DND-41 (cell line): Measurements from ENCODE around the gene AP1M2.
A peak's percentile ranks its signal among the peaks of the same experiment; 100 is the strongest.

Experiments
- ATAC-seq: fragments of 200-7000 bp; cut with Tn5 transposase; 3 replicates; pipeline ENCODE4 v1.9.1; 2021; ENCODE audit warnings: low read depth; ENCODE audit not compliant: insufficient read depth
- DNase-seq: peaks from one replicate; pipeline ENCODE4 v3.0.0-alpha.2; 2020
- H2AFZ ChIP-seq: 2 replicates; pipeline ENCODE4 v1.6.0; 2012; ENCODE audit warnings: low read depth, low read length
- H3K27ac ChIP-seq: 2 replicates; pipeline ENCODE4 v1.5.1; 2012; ENCODE audit warnings: low read length, inconsistent platforms
- H3K27me3 ChIP-seq: fragments of 200-600 bp; sonication (generic); 2 replicates; pipeline ENCODE4 v1.6.0; 2012; ENCODE audit warnings: low read length, mild to moderate bottlenecking, inconsistent platforms; ENCODE audit not compliant: insufficient read depth, poor library complexity
- H3K36me3 ChIP-seq: 2 replicates; pipeline ENCODE4 v1.5.1; 2012; ENCODE audit warnings: low read length, inconsistent platforms; ENCODE audit not compliant: insufficient read depth
- H3K4me1 ChIP-seq: 2 replicates; pipeline ENCODE4 v1.5.1; 2012; ENCODE audit warnings: mild to moderate bottlenecking, low read length; ENCODE audit not compliant: insufficient read depth
- H3K4me2 ChIP-seq: 2 replicates; pipeline ENCODE4 v1.6.0; 2012; ENCODE audit warnings: mild to moderate bottlenecking, moderate library complexity, low read length, inconsistent platforms; ENCODE audit not compliant: insufficient read depth
- H3K4me3 ChIP-seq, 2 experiments: fragments of 200-600 bp in 1 of 2; shearing (Covaris generic) in 1 of 2; 2 replicates each; pipeline ENCODE4 v1.5.1; 2012 to 2016; ENCODE audit warnings: inconsistent platforms in 2 of 2, low read length in 2 of 2, mild to moderate bottlenecking in 2 of 2, low read depth in 1 of 2, moderate library complexity in 1 of 2
- H3K79me2 ChIP-seq: 2 replicates; pipeline ENCODE4 v1.6.0; 2012; ENCODE audit warnings: low read length, inconsistent platforms; ENCODE audit not compliant: insufficient read depth
- H3K9ac ChIP-seq: 2 replicates; pipeline ENCODE4 v1.6.0; 2012; ENCODE audit warnings: low read depth, mild to moderate bottlenecking, inconsistent platforms, low read length, moderate library complexity
- H3K9me3 ChIP-seq: 2 replicates; pipeline ENCODE4 v1.5.1; 2012; ENCODE audit warnings: low read length, moderate library complexity, mild to moderate bottlenecking, inconsistent platforms; ENCODE audit not compliant: insufficient read depth, severe bottlenecking
- H4K20me1 ChIP-seq: 2 replicates; pipeline ENCODE4 v1.6.0; 2012; ENCODE audit warnings: low read length; ENCODE audit not compliant: insufficient read depth
- EZH2 ChIP-seq: IDR thresholded peaks from 3 replicates; pipeline ENCODE4 v1.6.1; 2012; ENCODE audit warnings: borderline replicate concordance, low read depth, mild to moderate bottlenecking, moderate library complexity, low read length, inconsistent platforms; ENCODE audit not compliant: severe bottlenecking
- TF ChIP-seq, protein P1 (sequence below): IDR thresholded peaks from 2 replicates; pipeline ENCODE4 v1.5.1; 2012; ENCODE audit warnings: borderline replicate concordance, low read length, moderate library complexity, mild to moderate bottlenecking; ENCODE audit not compliant: poor library complexity, severe bottlenecking; ENCODE audit errors: extremely low read depth

AP1M2 gene

DNA sequence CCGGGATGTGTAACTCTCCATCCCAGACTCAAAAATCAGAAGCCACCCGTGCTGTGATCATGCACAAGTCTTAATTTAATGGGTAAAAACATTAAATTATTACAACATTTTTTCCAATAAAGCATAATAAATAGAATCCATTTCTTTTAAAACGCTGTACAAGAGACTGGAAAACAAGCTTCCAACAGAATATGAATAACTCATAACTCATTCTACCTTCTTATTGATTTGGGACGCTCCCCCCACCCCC lies 20.8 kb downstream of the AP1M2 start:
- Histone ChIP-seq H3K27me3 (no peaks in the 10 kb centered on the region), H3K4me3 (peak overlapping the region in 1 of 2 experiments; percentile 83; a peak in 2 of 4 replicates), H3K4me2 (peak overlapping the region; percentile 90), H3K27ac (peak overlapping the region; percentile 79), H2AFZ (no peak overlapping the region), H3K9ac (peak overlapping the region; percentile 89), H4K20me1 (peaks cover 32% of the 10 kb centered on the region), H3K4me1 (peaks cover 56% of the 10 kb centered on the region), H3K9me3 (no peaks in the 10 kb centered on the region), H3K79me2 (peaks cover 52% of the 10 kb centered on the region), H3K36me3 (peaks cover 34% of the 10 kb centered on the region)
- no peak for ATAC-seq
- no peak for DNase-seq
- no peak for TF ChIP-seq EZH2
- TF ChIP-seq, protein P1, sequence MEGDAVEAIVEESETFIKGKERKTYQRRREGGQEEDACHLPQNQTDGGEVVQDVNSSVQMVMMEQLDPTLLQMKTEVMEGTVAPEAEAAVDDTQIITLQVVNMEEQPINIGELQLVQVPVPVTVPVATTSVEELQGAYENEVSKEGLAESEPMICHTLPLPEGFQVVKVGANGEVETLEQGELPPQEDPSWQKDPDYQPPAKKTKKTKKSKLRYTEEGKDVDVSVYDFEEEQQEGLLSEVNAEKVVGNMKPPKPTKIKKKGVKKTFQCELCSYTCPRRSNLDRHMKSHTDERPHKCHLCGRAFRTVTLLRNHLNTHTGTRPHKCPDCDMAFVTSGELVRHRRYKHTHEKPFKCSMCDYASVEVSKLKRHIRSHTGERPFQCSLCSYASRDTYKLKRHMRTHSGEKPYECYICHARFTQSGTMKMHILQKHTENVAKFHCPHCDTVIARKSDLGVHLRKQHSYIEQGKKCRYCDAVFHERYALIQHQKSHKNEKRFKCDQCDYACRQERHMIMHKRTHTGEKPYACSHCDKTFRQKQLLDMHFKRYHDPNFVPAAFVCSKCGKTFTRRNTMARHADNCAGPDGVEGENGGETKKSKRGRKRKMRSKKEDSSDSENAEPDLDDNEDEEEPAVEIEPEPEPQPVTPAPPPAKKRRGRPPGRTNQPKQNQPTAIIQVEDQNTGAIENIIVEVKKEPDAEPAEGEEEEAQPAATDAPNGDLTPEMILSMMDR, result no peak

GRCh38 chr19:10565567-10566407 lies 21.3 kb downstream of the AP1M2 start, which contains the start of gene KRI1:
KRI1 (minus strand) TSS chr19:10566010; CDS start chr19:10565999, 11 bp downstream.
- peak within 1 kb of the TSS; percentile 91 for H3K27ac ChIP-seq
- ATAC-seq (peak; percentile 54), DNase-seq (peak; percentile 100)
- H3K4me2 ChIP-seq, result peak within 1 kb of the TSS; percentile 90
- peaks cover 32% of the 10 kb centered on the region for H4K20me1 ChIP-seq
- TF ChIP-seq, protein P1, result peak; percentile 45
- no peak for TF ChIP-seq EZH2
- H3K4me3 ChIP-seq, result peak within 1 kb of the TSS; percentile 74 to 88
- H3K36me3 ChIP-seq, result peaks cover 39% of the 10 kb centered on the region
- no peaks in the 10 kb centered on the region for H3K27me3 ChIP-seq
- H3K9ac ChIP-seq, result peak within 1 kb of the TSS; percentile 98
- peak within 1 kb of the TSS; percentile 77 for H2AFZ ChIP-seq
- peaks cover 56% of the 10 kb centered on the region for H3K4me1 ChIP-seq
- H3K79me2 ChIP-seq, result peaks cover 56% of the 10 kb centered on the region
- no peaks in the 10 kb centered on the region for H3K9me3 ChIP-seq

DNA sequence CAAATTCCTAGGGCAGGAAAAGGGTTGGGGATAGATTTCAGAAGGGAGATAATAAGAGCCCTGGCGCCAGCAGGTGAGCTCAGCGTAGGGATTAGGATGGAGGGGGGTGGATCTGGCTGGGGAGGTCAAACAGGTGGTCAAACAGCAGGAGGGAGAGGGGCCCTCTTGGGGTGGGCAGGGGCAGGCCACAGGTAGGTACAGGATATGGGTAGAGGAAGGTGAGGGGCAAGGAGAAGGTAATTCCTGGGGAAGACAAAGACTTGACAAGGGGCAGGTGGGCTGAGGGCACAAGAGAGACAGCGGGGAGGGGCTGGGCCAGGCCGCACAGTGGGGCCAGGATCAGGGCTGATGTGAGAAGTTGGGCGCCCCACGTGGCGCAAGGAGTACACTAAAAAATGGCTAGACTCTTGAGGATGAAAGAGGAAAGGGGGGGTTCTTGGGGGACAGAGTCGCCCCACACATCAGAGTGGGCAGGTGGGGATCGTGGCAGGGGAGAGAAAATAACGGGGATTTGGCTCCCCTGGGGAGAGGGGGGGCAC lies 22.0 kb downstream of the AP1M2 start:
- peak overlapping the region; percentile 91 for H3K27ac ChIP-seq
- H4K20me1 ChIP-seq, result peaks cover 35% of the 10 kb centered on the region
- H3K9ac ChIP-seq, result peak overlapping the region; percentile 98
- peak overlapping the region; percentile 90 for H3K4me2 ChIP-seq
- no peaks in the 10 kb centered on the region for H3K27me3 ChIP-seq
- peaks cover 46% of the 10 kb centered on the region for H3K36me3 ChIP-seq
- ATAC-seq (peak; percentile 16; the same call in 2 of the 3 replicates), DNase-seq (peak; percentile 79)
- H2AFZ ChIP-seq, result peak overlapping the region; percentile 77
- TF ChIP-seq, protein P1, result peak; percentile 71
- no peak for TF ChIP-seq EZH2
- H3K4me1 ChIP-seq, result peaks cover 52% of the 10 kb centered on the region
- no peaks in the 10 kb centered on the region for H3K9me3 ChIP-seq
- peaks cover 60% of the 10 kb centered on the region for H3K79me2 ChIP-seq
- peak overlapping the region; percentile 74 to 88 for H3K4me3 ChIP-seq
